Neutrophil (primary cell): ENCODE results near the gene ATAD1.

Experiments used
- H3K27ac ChIP-seq: fragments of 200-600 bp; sonication (generic); 2 replicates; pipeline ENCODE4 v1.5.1; 2016; ENCODE audit warnings: mild to moderate bottlenecking, moderate library complexity
- H3K27me3 ChIP-seq: fragments of 200-600 bp; sonication (generic); 2 replicates; pipeline ENCODE4 v1.6.0; 2016; ENCODE audit warnings: mild to moderate bottlenecking
- H3K36me3 ChIP-seq: fragments of 200-600 bp; sonication (generic); 2 replicates; pipeline ENCODE4 v1.5.1; 2017
- H3K4me1 ChIP-seq, 2 experiments: fragments of 200-600 bp in 1 of 2; sonication (generic) in 1 of 2; 1 replicate in 1 of 2; 2 replicates in 1 of 2; pipeline versions ENCODE4 v1.5.1 to v1.6.1; 2013 to 2016; ENCODE audit warnings: low read depth in 1 of 2, low read length in 1 of 2, mild to moderate bottlenecking in 1 of 2, moderate library complexity in 1 of 2; ENCODE audit not compliant: control insufficient read depth in 1 of 2, insufficient read depth in 1 of 2
- H3K4me3 ChIP-seq, 2 experiments: fragments of 200-600 bp in 1 of 2; sonication (generic) in 1 of 2; 1 replicate in 1 of 2; 2 replicates in 1 of 2; pipeline ENCODE4 v1.5.1; 2013 to 2016; ENCODE audit warnings: low read depth in 1 of 2, low read length in 1 of 2, mild to moderate bottlenecking in 1 of 2, moderate library complexity in 1 of 2
- H3K9me3 ChIP-seq: fragments of 200-600 bp; sonication (generic); 2 replicates; pipeline ENCODE4 v1.5.1; 2016
- CTCF ChIP-seq: fragments of 200-600 bp; sonication (generic); IDR thresholded peaks from 2 replicates; pipeline ENCODE4 v1.5.1; 2016; ENCODE audit warnings: antibody characterized with exemption

The ATAD1 gene

GRCh38 chr10:87723500-87723899, 94.5 kb downstream of the ATAD1 start:
- H3K27ac ChIP-seq = no peak overlapping the region
- no peaks in the 10 kb centered on the region for H3K9me3 ChIP-seq
- H3K4me1 ChIP-seq = peaks cover 6 to 9% of the 10 kb centered on the region in 2 experiments
- no peaks in the 10 kb centered on the region for H3K36me3 ChIP-seq
- H3K27me3 ChIP-seq = no peaks in the 10 kb centered on the region
- H3K4me3 ChIP-seq = no peak overlapping the region
- no peak for TF ChIP-seq CTCF

- Histone ChIP-seq H3K4me3 (no peak overlapping the region), H3K27ac (no peak overlapping the region), H3K4me1 (peaks cover 6 to 9% of the 10 kb centered on the region in 2 experiments), H3K27me3 (no peaks in the 10 kb centered on the region), H3K9me3 (no peaks in the 10 kb centered on the region), H3K36me3 (no peaks in the 10 kb centered on the region)
- TF ChIP-seq CTCF = no peak
Measured at GRCh38 chr10:87722716-87723115, 95.3 kb downstream of the ATAD1 start.

GRCh38 chr10:87721781-87722180, 96.2 kb downstream of the ATAD1 start:
- no peaks in the 10 kb centered on the region for H3K36me3 ChIP-seq
- TF ChIP-seq CTCF = no peak
- no peak overlapping the region for H3K4me3 ChIP-seq
- no peaks in the 10 kb centered on the region for H3K9me3 ChIP-seq
- H3K27ac ChIP-seq = no peak overlapping the region
- no peaks in the 10 kb centered on the region for H3K27me3 ChIP-seq
- peaks cover 6 to 9% of the 10 kb centered on the region in 2 experiments for H3K4me1 ChIP-seq

GRCh38 chr10:87720665-87721064, 97.4 kb downstream of the ATAD1 start:
- no peaks in the 10 kb centered on the region for H3K27me3 ChIP-seq
- no peaks in the 10 kb centered on the region for H3K9me3 ChIP-seq
- H3K36me3 ChIP-seq = no peaks in the 10 kb centered on the region
- no peak overlapping the region for H3K4me3 ChIP-seq
- TF ChIP-seq CTCF = no peak
- H3K27ac ChIP-seq = no peak overlapping the region
- H3K4me1 ChIP-seq = peaks cover 16 to 18% of the 10 kb centered on the region in 2 experiments

GRCh38 chr10:87716348-87716670, 101.7 kb downstream of the ATAD1 start:
- TF ChIP-seq CTCF = no peak
- H3K27ac ChIP-seq = peak overlapping the region; percentile 19
- H3K4me1 ChIP-seq = peaks cover 11 to 12% of the 10 kb centered on the region in 2 experiments
- H3K36me3 ChIP-seq = peaks cover 5% of the 10 kb centered on the region
- no peaks in the 10 kb centered on the region for H3K27me3 ChIP-seq
- H3K4me3 ChIP-seq = no peak overlapping the region
- no peaks in the 10 kb centered on the region for H3K9me3 ChIP-seq
